GM13977 (cell line): Measurements from ENCODE around the gene WNT9B.

Source experiments
- DNase-seq: peaks from one replicate; pipeline ENCODE4 v3.0.0; 2012; ENCODE audit warnings: low spot score
- in situ Hi-C: fragments of 300-500 bp; cut with MboI; formaldehyde crosslinking; loops from one replicate; pipeline ENCODE4 v1.12.0; 2022; ENCODE audit warnings: low sequenced_read_pairs, low pct_unique_long_range_greater_than_20kb, mixed read lengths, inconsistent platforms; ENCODE audit not compliant: unreplicated experiment
- TF ChIP-seq, protein P1 (sequence below): IDR thresholded peaks from 2 replicates; pipeline ENCODE4 v1.5.1; 2012; ENCODE audit warnings: mild to moderate bottlenecking, control low read depth; ENCODE audit not compliant: insufficient read depth; ENCODE audit errors: extremely low read depth, missing control alignments

Gene WNT9B

GRCh38 chr17:46876353-46876887 is 25.0 kb downstream of the WNT9B start:
- in situ Hi-C loops = loop anchor here (25.0 kb wide), 1 partner anchor 89 kb away; no protein-coding TSS in a partner anchor
- TF ChIP-seq, protein P1, sequence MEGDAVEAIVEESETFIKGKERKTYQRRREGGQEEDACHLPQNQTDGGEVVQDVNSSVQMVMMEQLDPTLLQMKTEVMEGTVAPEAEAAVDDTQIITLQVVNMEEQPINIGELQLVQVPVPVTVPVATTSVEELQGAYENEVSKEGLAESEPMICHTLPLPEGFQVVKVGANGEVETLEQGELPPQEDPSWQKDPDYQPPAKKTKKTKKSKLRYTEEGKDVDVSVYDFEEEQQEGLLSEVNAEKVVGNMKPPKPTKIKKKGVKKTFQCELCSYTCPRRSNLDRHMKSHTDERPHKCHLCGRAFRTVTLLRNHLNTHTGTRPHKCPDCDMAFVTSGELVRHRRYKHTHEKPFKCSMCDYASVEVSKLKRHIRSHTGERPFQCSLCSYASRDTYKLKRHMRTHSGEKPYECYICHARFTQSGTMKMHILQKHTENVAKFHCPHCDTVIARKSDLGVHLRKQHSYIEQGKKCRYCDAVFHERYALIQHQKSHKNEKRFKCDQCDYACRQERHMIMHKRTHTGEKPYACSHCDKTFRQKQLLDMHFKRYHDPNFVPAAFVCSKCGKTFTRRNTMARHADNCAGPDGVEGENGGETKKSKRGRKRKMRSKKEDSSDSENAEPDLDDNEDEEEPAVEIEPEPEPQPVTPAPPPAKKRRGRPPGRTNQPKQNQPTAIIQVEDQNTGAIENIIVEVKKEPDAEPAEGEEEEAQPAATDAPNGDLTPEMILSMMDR = peak; percentile 36
- DNase-seq = no peak

GRCh38 chr17:46876926-46877325 is 25.5 kb downstream of the WNT9B start:
- in situ Hi-C loops = loop anchor here (25.0 kb wide), 1 partner anchor 90 kb away; no protein-coding TSS in a partner anchor
- DNase-seq = no peak

GRCh38 chr17:46877466-46877865 is 26.1 kb downstream of the WNT9B start:
- DNase-seq = no peak
- TF ChIP-seq, protein P1 = no peak
- in situ Hi-C loops = loop anchor here (25.0 kb wide), 1 partner anchor 90 kb away; no protein-coding TSS in a partner anchor

More at GRCh38 chr17:46876926-46877325, 25.5 kb downstream of the WNT9B start:
- TF ChIP-seq, protein P1 = no peak

DNA sequence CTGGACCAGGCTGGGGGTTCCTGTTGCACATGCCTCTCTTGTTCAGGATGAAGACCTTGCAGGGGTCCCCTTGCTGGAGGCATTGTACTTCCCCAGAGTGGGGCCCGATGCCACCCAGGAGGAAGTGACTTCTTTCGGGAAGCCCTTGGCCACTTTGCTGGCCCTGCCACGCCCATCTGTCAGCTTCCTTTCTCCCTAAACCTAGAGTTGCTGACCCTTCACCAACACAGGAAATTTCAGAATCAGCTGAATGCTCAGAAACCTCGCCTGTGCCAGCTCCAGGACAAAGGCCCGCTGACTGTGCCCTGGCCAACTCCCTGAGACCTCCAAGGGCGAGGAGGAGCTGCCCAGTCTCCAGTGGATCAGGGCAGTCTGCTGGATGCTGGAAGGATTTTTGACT is 26.7 kb downstream of the WNT9B start:
- in situ Hi-C loops = loop anchor here (25.0 kb wide), 1 partner anchor 91 kb away; no protein-coding TSS in a partner anchor
- no peak for DNase-seq
- TF ChIP-seq, protein P1 = no peak

DNA sequence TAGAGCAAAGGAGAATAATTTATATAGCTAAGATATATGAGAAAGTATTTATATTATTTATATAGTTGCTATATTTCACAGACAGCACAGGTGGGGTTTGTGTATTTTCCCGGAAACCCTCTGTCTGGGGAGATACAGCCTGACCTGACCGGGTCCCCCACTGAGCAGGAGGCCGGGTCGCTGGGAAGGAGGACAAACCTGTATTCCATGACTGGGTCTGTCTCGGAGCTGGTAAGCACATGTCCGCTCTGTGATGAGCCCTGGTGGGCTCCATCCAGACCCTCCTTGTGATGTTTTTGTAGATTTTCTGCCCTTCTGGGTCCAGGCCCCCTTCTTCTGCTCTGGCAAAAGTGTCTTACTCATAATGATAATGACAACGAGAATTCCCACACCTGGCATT is 27.7 kb downstream of the WNT9B start:
- in situ Hi-C loops = loop anchor here (25.0 kb wide), 1 partner anchor 92 kb away; no protein-coding TSS in a partner anchor
- DNase-seq = no peak
- TF ChIP-seq, protein P1 = no peak

DNA sequence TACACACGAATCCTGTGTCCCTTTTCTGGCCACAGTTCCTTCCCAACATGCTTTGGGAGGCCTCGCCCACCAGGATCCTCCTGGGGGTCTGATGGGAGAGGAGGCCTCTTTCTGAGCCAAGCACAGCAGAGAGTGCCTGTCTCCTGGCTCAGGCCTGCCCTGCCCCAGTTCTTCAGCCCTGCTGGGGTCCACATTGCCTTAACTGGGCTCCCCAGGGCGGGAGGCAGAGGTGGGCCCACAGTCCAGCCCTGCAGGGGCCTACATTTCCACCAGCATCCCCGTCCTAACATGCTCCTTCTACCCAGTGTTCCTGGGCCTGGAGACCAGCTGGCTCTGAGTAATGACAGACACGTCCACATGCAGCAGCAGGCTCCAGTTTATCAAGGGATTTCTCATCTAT is 29.6 kb downstream of the WNT9B start:
- DNase-seq = no peak
- TF ChIP-seq, protein P1 = no peak
- in situ Hi-C loops = loop anchor here (25.0 kb wide), 1 partner anchor 94 kb away; no protein-coding TSS in a partner anchor
